ENCODE results near the gene CLMN. TPM values are rescaled to one million over a fixed set of nuclear protein-coding genes. Genes with fewer than 3 reads are reported as not detected.

CLMN gene
- total RNA-seq, 2 donors from 2014 or later, result 2.6 to 3.5 TPM

- DNase-seq (ENCODE audit: low spot score), result no peak
- ATAC-seq, result no peak
- peaks cover 0 to 4% of the 10 kb centered on the region in 2 donors for H3K4me1 Mint-ChIP-seq (ENCODE audit: low read depth in 2 of 2)
- no peaks in the 10 kb centered on the region for H3K36me3 Mint-ChIP-seq
- no peaks in the 10 kb centered on the region for H3K9me3 Mint-ChIP-seq
- H3K27ac Mint-ChIP-seq, result no peak overlapping the region
- H3K27me3 Mint-ChIP-seq, result peaks cover 15 to 17% of the 10 kb centered on the region in 2 donors
- no peak overlapping the region for H3K4me3 Mint-ChIP-seq
Observed at GRCh38 chr14:95197551-95197950, 122.2 kb downstream of the CLMN start.

GRCh38 chr14:95196826-95197545 lies 122.7 kb downstream of the CLMN start:
- Mint-ChIP-seq H3K27me3 (peaks cover 15 to 17% of the 10 kb centered on the region in 2 donors), H3K4me3 (no peak overlapping the region), H3K27ac (no peak overlapping the region), H3K4me1 (ENCODE audit: low read depth in 2 of 2) (peaks cover 0 to 4% of the 10 kb centered on the region in 2 donors), H3K36me3 (no peaks in the 10 kb centered on the region), H3K9me3 (no peaks in the 10 kb centered on the region)
- ATAC-seq (no peak), DNase-seq (ENCODE audit: low spot score) (no peak)

- DNase-seq (ENCODE audit: low spot score) (no peak), ATAC-seq (peak; percentile 43)
- H3K4me3 Mint-ChIP-seq, result no peak overlapping the region
- peaks cover 12 to 17% of the 10 kb centered on the region in 2 donors for H3K27me3 Mint-ChIP-seq
- H3K4me1 Mint-ChIP-seq (ENCODE audit: low read depth in 2 of 2), result peaks cover under 1 to 4% of the 10 kb centered on the region in 2 donors
- no peaks in the 10 kb centered on the region for H3K36me3 Mint-ChIP-seq
- H3K27ac Mint-ChIP-seq, result no peak overlapping the region
- H3K9me3 Mint-ChIP-seq, result no peaks in the 10 kb centered on the region
Observed at GRCh38 chr14:95196268-95196667, 123.4 kb downstream of the CLMN start.

- Mint-ChIP-seq H3K4me1 (ENCODE audit: low read depth in 2 of 2) (peaks cover 4 to 6% of the 10 kb centered on the region in 2 donors), H3K4me3 (no peak overlapping the region), H3K9me3 (no peaks in the 10 kb centered on the region), H3K27ac (peak overlapping the region in 1 of 2 donors; percentile 3), H3K36me3 (no peaks in the 10 kb centered on the region), H3K27me3 (peaks cover 14 to 20% of the 10 kb centered on the region in 2 donors)
- DNase-seq (ENCODE audit: low spot score) (no peak), ATAC-seq (no peak)
Observed at GRCh38 chr14:95195031-95195430, 124.7 kb downstream of the CLMN start.

GRCh38 chr14:95193081-95193480 lies 126.6 kb downstream of the CLMN start:
- Mint-ChIP-seq H3K4me3 (no peak overlapping the region), H3K4me1 (ENCODE audit: low read depth in 2 of 2) (peaks cover 4 to 6% of the 10 kb centered on the region in 2 donors)

GRCh38 chr14:95192311-95192710 lies 127.4 kb downstream of the CLMN start:
- ATAC-seq, result no peak
- H3K4me3 Mint-ChIP-seq, result no peak overlapping the region
- peaks cover 17 to 26% of the 10 kb centered on the region in 2 donors for H3K27me3 Mint-ChIP-seq
- peak overlapping the region in 1 of 2 donors; percentile 74 for H3K27ac Mint-ChIP-seq
- H3K9me3 Mint-ChIP-seq, result no peaks in the 10 kb centered on the region
- H3K4me1 Mint-ChIP-seq (ENCODE audit: low read depth in 2 of 2), result peaks cover 4 to 6% of the 10 kb centered on the region in 2 donors
- no peak for DNase-seq (ENCODE audit: low spot score)
- peaks cover 4% of the 10 kb centered on the region for H3K36me3 Mint-ChIP-seq

More at GRCh38 chr14:95193081-95193480, 126.6 kb downstream of the CLMN start:
- H3K36me3 Mint-ChIP-seq, result peaks cover 1% of the 10 kb centered on the region
- no peak overlapping the region for H3K27ac Mint-ChIP-seq
- H3K9me3 Mint-ChIP-seq, result no peaks in the 10 kb centered on the region
- no peak for ATAC-seq
- peaks cover 15 to 24% of the 10 kb centered on the region in 2 donors for H3K27me3 Mint-ChIP-seq
- no peak for DNase-seq (ENCODE audit: low spot score)

GRCh38 chr14:95191445-95192199 lies 128.1 kb downstream of the CLMN start:
- H3K9me3 Mint-ChIP-seq, result no peaks in the 10 kb centered on the region
- peaks cover 4% of the 10 kb centered on the region for H3K36me3 Mint-ChIP-seq
- DNase-seq (ENCODE audit: low spot score), result no peak
- ATAC-seq, result peak in 1 of 2 donors; percentile 50
- H3K4me1 Mint-ChIP-seq (ENCODE audit: low read depth in 2 of 2), result peaks cover 3 to 6% of the 10 kb centered on the region in 2 donors
- H3K4me3 Mint-ChIP-seq, result no peak overlapping the region
- H3K27ac Mint-ChIP-seq, result peak overlapping the region in 1 of 2 donors; percentile 74
- H3K27me3 Mint-ChIP-seq, result peaks cover 24 to 25% of the 10 kb centered on the region in 2 donors

GRCh38 chr14:95190857-95191256 lies 128.9 kb downstream of the CLMN start:
- peaks cover 0 to 7% of the 10 kb centered on the region in 2 donors for H3K4me1 Mint-ChIP-seq (ENCODE audit: low read depth in 2 of 2)
- no peak overlapping the region for H3K4me3 Mint-ChIP-seq
- no peaks in the 10 kb centered on the region for H3K9me3 Mint-ChIP-seq
- no peak for ATAC-seq
- H3K27me3 Mint-ChIP-seq, result peaks cover 25 to 26% of the 10 kb centered on the region in 2 donors
- H3K27ac Mint-ChIP-seq, result peak overlapping the region in 1 of 2 donors; percentile 74
- H3K36me3 Mint-ChIP-seq, result peaks cover 4% of the 10 kb centered on the region
- DNase-seq (ENCODE audit: low spot score), result no peak

- Mint-ChIP-seq H3K4me3 (no peak overlapping the region), H3K27ac (no peak overlapping the region), H3K4me1 (ENCODE audit: low read depth in 2 of 2) (peaks cover 3 to 12% of the 10 kb centered on the region in 2 donors), H3K9me3 (no peaks in the 10 kb centered on the region), H3K36me3 (peaks cover 4% of the 10 kb centered on the region), H3K27me3 (peaks cover 25 to 29% of the 10 kb centered on the region in 2 donors)
- ATAC-seq (no peak), DNase-seq (ENCODE audit: low spot score) (no peak)
Observed at GRCh38 chr14:95190346-95190840, 129.3 kb downstream of the CLMN start.

GRCh38 chr14:95189367-95190132 lies 130.2 kb downstream of the CLMN start:
- H3K9me3 Mint-ChIP-seq, result no peaks in the 10 kb centered on the region
- H3K27ac Mint-ChIP-seq, result no peak overlapping the region
- no peak for ATAC-seq
- peaks cover 25 to 30% of the 10 kb centered on the region in 2 donors for H3K27me3 Mint-ChIP-seq
- peaks cover 5 to 12% of the 10 kb centered on the region in 2 donors for H3K4me1 Mint-ChIP-seq (ENCODE audit: low read depth in 2 of 2)
- no peak overlapping the region for H3K4me3 Mint-ChIP-seq
- DNase-seq (ENCODE audit: low spot score), result no peak
- H3K36me3 Mint-ChIP-seq, result peaks cover 4% of the 10 kb centered on the region

GRCh38 chr14:95188380-95188779 lies 131.3 kb downstream of the CLMN start:
- no peaks in the 10 kb centered on the region for H3K9me3 Mint-ChIP-seq
- ATAC-seq (no peak), DNase-seq (ENCODE audit: low spot score) (no peak)
- H3K27me3 Mint-ChIP-seq, result peaks cover 25 to 30% of the 10 kb centered on the region in 2 donors
- peaks cover 5 to 12% of the 10 kb centered on the region in 2 donors for H3K4me1 Mint-ChIP-seq (ENCODE audit: low read depth in 2 of 2)
- H3K36me3 Mint-ChIP-seq, result peaks cover 4% of the 10 kb centered on the region
- H3K27ac Mint-ChIP-seq, result no peak overlapping the region
- H3K4me3 Mint-ChIP-seq, result no peak overlapping the region

- Mint-ChIP-seq H3K4me1 (ENCODE audit: low read depth in 2 of 2) (peaks cover 5 to 8% of the 10 kb centered on the region in 2 donors), H3K36me3 (peaks cover 4% of the 10 kb centered on the region), H3K9me3 (no peaks in the 10 kb centered on the region), H3K27ac (peak overlapping the region; percentile 59 to 92), H3K4me3 (peak overlapping the region; percentile 75), H3K27me3 (peaks cover 25 to 30% of the 10 kb centered on the region in 2 donors)
- peak in 1 of 2 donors; percentile 41 for ATAC-seq
- no peak for DNase-seq (ENCODE audit: low spot score)
Observed at GRCh38 chr14:95185767-95186392, 133.8 kb downstream of the CLMN start.
